Activated CD8-positive, alpha-beta memory T cell treated with anti-CD3 and anti-CD28 coated beads, Interleukin-2, amount 10 ng/mL, durations not matched to agents 7 days and 5 days (primary cell): ENCODE data around the gene SLC12A8. TPM values are rescaled to one million over a fixed set of nuclear protein-coding genes. Genes with fewer than 3 reads are reported as not detected.

Experiments
- ATAC-seq: fragments of 150-1000 bp; cut with Tn5 transposase; one replicate; pipeline ENCODE4 v1.10.0; 2021; ENCODE audit warnings: moderate library complexity
- CTCF ChIA-PET: fragments of 350-600 bp; sonication (Branson Sonifier 250); formaldehyde crosslinking; loops from one replicate; lab custom pipeline; 2021; ENCODE audit warnings: antibody characterized with exemption; lab: Charles Lee
- DNase-seq: peaks from one replicate; pipeline ENCODE4 v3.0.0-alpha.2; 2020
- H3K27ac Mint-ChIP-seq: one replicate; pipeline ENCODE4 v1.8.0; 2021; ENCODE audit warnings: mild to moderate bottlenecking, mixed read lengths
- H3K27me3 Mint-ChIP-seq: one replicate; pipeline ENCODE4 v1.8.0; 2021; ENCODE audit warnings: mixed read lengths
- H3K36me3 Mint-ChIP-seq: one replicate; pipeline ENCODE4 v1.8.0; 2021; ENCODE audit warnings: mild to moderate bottlenecking, mixed read lengths
- H3K4me1 Mint-ChIP-seq: one replicate; pipeline ENCODE4 v1.8.0; 2021; ENCODE audit warnings: mixed read lengths
- H3K4me3 Mint-ChIP-seq: one replicate; pipeline ENCODE4 v1.8.0; 2021; ENCODE audit warnings: mild to moderate bottlenecking, moderate library complexity, mixed read lengths
- H3K9me3 Mint-ChIP-seq: one replicate; pipeline ENCODE4 v1.8.0; 2022; ENCODE audit warnings: low read depth, mixed read lengths
- total RNA-seq, 2 experiments: library from RNA; stranded (reverse); gene quantifications; one replicate each; pipeline ENCODE4 v1.2.3, GENCODE V29; 2021

The SLC12A8 gene
- total RNA-seq, 2 experiments from 2014 or later, result 1.3 to 4.3 TPM

DNA sequence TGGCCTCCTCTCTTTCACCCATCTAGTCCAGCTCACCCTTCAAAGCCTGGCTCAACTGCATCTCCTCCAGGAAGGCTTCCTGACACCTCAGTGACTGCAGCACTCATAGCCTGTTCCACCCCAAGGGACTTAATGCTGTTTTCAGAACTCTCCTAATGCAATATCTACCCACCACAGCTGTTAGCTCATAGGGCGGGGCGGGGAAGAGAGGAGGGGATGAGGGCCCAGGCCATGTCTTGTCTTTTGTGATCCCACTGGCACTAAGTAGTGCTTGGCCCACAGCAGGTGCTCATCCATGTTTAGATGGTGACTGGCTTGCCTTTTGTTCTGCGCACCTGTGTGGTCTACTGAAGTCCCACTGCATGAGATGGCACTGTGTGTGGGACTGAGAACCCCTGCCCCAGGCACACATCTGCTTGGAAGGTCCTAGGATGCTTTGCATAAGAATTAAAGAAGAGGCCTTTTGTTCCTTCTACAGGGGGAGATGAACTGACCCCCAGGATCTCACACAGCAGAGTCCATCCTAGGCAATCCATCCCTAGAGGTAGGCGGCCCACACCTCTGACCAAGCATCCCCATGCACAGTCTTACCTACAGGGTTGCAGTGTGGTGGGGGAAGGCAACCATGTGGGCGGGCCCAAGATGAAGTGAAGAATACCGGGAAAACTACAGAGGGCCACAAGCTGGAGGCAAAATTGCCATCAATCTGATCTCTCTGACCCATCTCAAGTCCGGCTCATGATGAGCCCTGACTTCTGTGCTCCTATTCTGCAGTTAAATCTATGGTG, 23.0 kb downstream of the SLC12A8 start:
- no peak for DNase-seq
- Mint-ChIP-seq H3K9me3 (no peaks in the 10 kb centered on the region), H3K27ac (no peak overlapping the region), H3K4me3 (no peak overlapping the region), H3K4me1 (peaks cover 4% of the 10 kb centered on the region), H3K36me3 (no peaks in the 10 kb centered on the region), H3K27me3 (peaks cover 27% of the 10 kb centered on the region)
- CTCF ChIA-PET, result interaction anchor here (1.3 kb wide), 1 partner anchor 13 kb away, joined by 3 read pairs; no protein-coding TSS in a partner anchor
- no peak for ATAC-seq

DNA sequence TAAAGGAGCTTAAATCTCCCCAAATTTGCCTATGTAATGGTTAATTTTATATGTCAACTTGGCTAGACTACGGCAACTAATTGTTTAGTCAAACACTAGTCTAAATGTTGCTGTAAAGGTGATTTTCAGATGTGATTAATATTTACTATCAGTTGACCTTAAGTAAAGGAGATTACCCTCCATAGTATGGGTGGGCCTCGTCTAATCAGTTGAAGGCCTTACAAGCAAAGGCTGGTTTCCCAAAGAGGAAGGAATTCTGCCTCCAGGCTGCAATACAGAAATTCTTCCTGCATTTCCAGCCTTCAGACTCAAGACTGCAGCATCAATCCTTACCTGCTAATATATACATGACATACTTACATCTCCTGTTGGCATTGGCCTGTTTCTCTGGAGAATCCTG, 23.6 kb downstream of the SLC12A8 start:
- Mint-ChIP-seq H3K36me3 (no peaks in the 10 kb centered on the region), H3K27ac (no peak overlapping the region), H3K27me3 (peaks cover 21% of the 10 kb centered on the region), H3K4me3 (no peak overlapping the region), H3K4me1 (peaks cover 4% of the 10 kb centered on the region), H3K9me3 (no peaks in the 10 kb centered on the region)
- DNase-seq (no peak), ATAC-seq (no peak)
- CTCF ChIA-PET, result no interaction called here

DNA sequence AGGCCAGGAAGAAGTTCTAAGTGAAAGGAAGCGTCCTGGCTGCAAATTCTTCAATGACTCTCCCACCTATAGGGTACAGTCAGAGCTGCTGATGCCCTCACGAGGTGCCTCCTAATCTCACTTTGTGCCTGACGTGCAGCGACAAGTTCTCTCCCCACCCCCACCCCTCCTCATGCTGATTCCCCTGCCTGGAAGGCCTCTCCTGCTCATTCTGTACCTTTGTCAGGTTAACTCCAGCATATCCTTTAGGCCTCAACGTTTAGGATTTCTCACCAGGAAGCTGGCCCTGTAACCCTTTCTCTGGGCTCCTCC, 25.0 kb downstream of the SLC12A8 start:
- Mint-ChIP-seq H3K36me3 (no peaks in the 10 kb centered on the region), H3K4me3 (no peak overlapping the region), H3K27ac (no peak overlapping the region), H3K4me1 (peaks cover 4% of the 10 kb centered on the region), H3K27me3 (peaks cover 14% of the 10 kb centered on the region), H3K9me3 (no peaks in the 10 kb centered on the region)
- ATAC-seq, result no peak
- no peak for DNase-seq
- CTCF ChIA-PET, result interaction anchor here (1.3 kb wide), 1 partner anchor 47 kb away, joined by 3 read pairs; no protein-coding TSS in a partner anchor

DNA sequence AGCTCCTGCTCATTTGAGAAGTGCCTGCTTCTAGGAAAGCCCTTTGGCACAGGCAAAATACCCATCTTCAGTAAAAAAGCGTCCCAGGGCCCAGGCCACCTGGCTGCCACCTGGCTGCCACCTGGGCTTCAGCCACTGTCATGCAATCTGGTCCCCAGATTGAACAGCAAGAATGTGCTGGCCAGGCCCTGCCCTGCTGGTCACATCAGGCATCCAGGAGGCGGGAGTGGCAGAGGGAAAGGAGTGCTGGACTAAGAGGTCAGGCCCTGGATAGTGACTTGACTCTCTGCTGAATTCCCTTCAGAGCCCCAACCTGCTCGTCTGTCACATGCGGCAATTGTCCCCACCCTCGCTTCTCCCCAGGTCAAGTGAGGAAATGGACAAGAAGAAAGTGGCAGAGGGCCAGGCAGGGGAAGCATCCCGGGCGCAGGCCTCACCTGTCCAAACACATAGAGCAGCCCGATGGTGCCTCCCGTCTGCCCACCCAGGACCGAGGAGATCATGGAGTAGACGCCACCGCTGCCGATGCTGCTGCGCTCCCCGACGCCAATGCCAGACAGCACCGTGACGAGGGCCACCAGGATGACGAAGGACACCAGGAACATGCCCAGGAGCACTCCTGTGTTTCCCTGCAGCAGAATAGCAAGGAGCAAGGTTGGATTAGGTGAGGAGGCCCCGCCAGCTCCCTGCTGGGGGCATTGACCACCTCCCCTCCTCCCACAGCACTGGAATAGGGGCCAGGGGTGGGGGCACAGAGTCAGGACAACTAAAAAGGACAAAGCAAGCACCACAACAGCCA, 25.5 kb downstream of the SLC12A8 start:
- H3K27me3 Mint-ChIP-seq, result peaks cover 9% of the 10 kb centered on the region
- ATAC-seq, result no peak
- H3K27ac Mint-ChIP-seq, result no peak overlapping the region

DNA sequence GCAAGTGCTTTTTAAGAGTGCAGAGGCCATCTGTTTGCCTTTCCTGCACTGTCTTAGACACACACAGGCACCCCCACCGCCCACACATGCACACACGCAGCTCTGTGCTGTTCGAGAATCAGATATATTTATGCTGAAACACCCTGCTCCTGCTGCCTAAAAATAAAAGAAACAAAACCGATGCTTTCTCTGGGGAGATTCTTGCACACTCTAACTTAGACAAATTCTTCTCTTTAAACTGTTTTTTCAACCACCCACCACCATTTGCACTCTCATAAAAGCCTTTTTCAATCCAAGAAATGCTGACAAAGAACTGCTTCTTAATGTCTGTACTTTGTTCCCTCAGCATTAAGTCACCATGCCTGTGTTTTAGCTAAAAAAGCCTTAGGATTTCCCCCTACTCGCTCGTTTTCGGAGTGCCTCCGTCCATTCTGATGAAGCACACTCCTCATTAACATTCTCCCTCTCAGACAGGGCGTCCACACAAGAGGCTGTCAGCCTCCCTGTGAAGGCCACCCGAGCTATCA, 26.2 kb downstream of the SLC12A8 start:
- no peaks in the 10 kb centered on the region for H3K4me1 Mint-ChIP-seq
- no peaks in the 10 kb centered on the region for H3K36me3 Mint-ChIP-seq
- CTCF ChIA-PET, result no interaction called here
- no peak for DNase-seq
- no peak for ATAC-seq
- no peak overlapping the region for H3K4me3 Mint-ChIP-seq
- no peak overlapping the region for H3K27ac Mint-ChIP-seq
- H3K9me3 Mint-ChIP-seq, result no peaks in the 10 kb centered on the region
- peaks cover 3% of the 10 kb centered on the region for H3K27me3 Mint-ChIP-seq

More for the DNA sequence above, 25.5 kb downstream of the SLC12A8 start:
- no peak for DNase-seq
- H3K9me3 Mint-ChIP-seq, result no peaks in the 10 kb centered on the region
- no peak overlapping the region for H3K4me3 Mint-ChIP-seq
- CTCF ChIA-PET, result interaction anchor here (1.3 kb wide), 1 partner anchor 46 kb away, joined by 3 read pairs; no protein-coding TSS in a partner anchor
- H3K4me1 Mint-ChIP-seq, result peaks cover 1% of the 10 kb centered on the region
- H3K36me3 Mint-ChIP-seq, result no peaks in the 10 kb centered on the region

DNA sequence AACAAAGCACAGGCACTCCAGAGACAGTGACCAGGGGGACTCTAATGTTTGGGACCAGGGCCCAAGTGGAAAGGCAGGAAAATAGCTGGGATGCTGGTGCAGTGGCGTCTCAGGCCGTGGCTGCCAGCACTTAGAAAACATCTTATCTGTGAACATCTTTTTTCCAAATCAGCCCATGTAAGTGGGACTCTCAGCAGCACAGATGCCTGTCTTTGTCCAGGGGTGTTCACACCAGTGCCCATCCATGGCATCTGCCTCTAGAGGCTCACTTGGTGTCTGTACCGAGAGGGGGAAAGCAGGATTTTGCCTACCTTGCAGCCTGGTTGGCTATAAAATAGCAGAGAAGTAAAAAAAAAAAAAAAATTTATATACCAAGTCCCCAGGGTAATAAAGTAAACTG, 26.7 kb downstream of the SLC12A8 start:
- Mint-ChIP-seq H3K4me1 (no peaks in the 10 kb centered on the region), H3K27ac (no peak overlapping the region), H3K4me3 (no peak overlapping the region), H3K27me3 (peaks cover 3% of the 10 kb centered on the region), H3K9me3 (no peaks in the 10 kb centered on the region), H3K36me3 (no peaks in the 10 kb centered on the region)
- no peak for ATAC-seq
- DNase-seq, result no peak
- CTCF ChIA-PET, result no interaction called here

DNA sequence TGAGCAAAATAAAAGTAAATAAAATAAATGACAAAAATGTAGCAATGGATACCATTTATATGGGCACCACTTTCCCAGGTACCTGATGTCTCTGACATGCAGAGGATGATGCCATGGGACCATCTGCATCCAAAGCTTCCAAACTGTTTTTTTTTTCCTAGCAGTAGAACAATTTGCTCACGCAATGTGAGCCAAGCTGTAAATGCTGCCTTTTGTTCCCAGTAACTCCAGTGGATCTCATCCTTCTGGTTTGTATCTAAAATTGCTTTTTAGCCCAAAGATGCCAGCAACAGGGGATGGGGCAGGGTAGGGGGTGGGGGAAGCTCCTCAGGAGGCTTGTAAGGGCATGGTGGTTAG, 32.7 kb downstream of the SLC12A8 start:
- Mint-ChIP-seq H3K9me3 (no peaks in the 10 kb centered on the region), H3K27ac (no peak overlapping the region), H3K36me3 (no peaks in the 10 kb centered on the region), H3K4me3 (no peak overlapping the region), H3K27me3 (no peaks in the 10 kb centered on the region), H3K4me1 (peaks cover 8% of the 10 kb centered on the region)
- CTCF ChIA-PET, result interaction anchor here (1.2 kb wide), 1 partner anchor 14 kb away, joined by 3 read pairs; no protein-coding TSS in a partner anchor
- no peak for ATAC-seq
- DNase-seq, result no peak

DNA sequence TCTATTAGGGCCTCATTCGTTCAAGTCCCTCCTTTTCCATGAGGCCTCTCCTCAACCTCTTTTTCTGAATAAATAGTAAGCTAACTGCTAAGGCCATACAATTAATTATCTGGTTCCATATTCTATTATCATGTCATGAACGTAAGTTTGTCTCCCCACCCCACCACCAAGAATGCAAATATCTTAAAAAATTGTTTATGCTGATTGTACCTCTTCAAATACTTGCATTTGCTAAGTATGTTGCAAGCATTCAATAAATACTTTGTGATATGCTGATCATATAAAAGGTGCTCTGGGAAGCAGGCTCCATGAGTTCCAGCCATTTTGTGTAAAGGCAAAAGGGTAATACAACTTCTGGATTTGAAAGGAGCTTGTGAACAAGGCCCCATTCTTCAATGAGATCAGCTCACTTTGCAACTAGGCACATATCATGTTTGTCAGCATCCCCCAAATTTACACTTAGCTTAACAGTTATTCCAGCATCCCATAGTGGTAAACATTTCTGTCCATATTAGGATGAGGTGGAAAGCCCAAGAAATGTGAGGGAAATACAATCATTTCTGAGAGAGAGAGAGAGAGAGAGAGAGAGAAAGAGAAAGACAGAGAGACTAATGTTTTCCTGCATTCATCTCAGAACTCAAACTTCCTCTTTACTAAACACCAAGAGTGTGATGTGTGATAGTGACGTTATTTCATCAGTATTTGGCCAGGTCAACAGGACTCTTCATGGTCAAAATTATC, 33.2 kb downstream of the SLC12A8 start:
- ATAC-seq (no peak), DNase-seq (no peak)
- Mint-ChIP-seq H3K4me3 (no peak overlapping the region), H3K36me3 (no peaks in the 10 kb centered on the region), H3K27me3 (no peaks in the 10 kb centered on the region), H3K4me1 (peaks cover 8% of the 10 kb centered on the region), H3K9me3 (no peaks in the 10 kb centered on the region), H3K27ac (no peak overlapping the region)
- CTCF ChIA-PET, result interaction anchor here (1.2 kb wide), 1 partner anchor 14 kb away, joined by 3 read pairs; no protein-coding TSS in a partner anchor

DNA sequence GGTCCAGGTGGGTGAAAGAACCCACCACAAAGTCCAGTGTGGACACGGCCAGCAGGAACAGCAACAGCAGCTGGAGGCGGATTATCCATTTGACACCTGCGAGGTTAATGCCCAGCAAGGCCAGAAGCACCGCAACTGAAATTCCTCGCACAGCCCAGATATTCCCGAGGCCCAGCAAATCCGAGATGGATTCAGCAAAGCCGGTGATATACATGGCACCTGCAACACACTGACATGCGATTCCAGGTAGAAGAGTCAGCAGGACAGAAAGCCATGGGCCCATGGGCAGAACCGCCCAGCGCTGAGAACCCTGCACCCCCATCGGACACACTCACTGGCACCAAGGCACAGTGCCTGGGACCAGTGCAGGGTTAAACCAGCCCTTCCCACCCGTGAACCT, 34.8 kb downstream of the SLC12A8 start:
- Mint-ChIP-seq H3K9me3 (peaks cover 3% of the 10 kb centered on the region), H3K27ac (no peak overlapping the region), H3K4me3 (no peak overlapping the region), H3K27me3 (no peaks in the 10 kb centered on the region), H3K4me1 (peaks cover 8% of the 10 kb centered on the region), H3K36me3 (no peaks in the 10 kb centered on the region)
- no peak for DNase-seq
- CTCF ChIA-PET, result no interaction called here
- no peak for ATAC-seq

DNA sequence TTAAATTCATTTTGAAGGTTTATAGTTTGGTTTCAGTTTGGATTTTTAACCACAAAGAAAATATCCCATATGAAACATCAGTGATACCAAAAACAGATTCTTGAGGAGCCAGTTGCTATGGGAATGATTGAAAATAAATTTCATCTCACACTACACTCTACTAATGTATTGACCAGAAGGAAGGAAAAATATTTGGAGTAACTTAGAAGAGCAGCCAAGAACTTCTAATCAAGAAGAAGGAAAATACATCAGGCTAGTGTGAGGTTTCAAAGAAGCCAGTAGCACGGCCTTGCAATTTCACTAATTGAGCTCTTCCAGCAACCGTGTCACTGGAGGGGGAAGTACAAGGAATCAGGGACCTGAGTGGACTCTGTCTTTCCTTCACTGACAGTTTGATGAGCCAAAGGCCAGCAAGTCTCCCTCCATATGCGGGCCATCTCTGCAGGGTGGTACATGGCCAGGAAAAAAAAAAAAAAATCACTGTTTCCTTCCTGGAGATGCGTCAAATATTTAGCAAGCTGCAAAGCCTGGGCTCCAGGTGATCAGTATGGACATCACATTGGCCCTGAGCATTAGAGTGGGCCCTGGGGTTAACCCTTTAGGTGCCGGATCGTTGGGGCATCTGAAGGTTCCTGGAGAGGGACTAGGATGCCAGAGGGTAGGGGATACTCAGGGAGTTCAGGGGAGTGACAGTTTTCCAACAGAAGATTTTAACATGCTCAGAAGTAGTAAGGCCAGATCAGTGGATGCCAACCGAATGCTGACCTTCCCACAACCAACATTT, 37.1 kb downstream of the SLC12A8 start:
- H3K4me3 Mint-ChIP-seq, result no peak overlapping the region
- no peak overlapping the region for H3K27ac Mint-ChIP-seq
- peaks cover 3% of the 10 kb centered on the region for H3K9me3 Mint-ChIP-seq
- DNase-seq (no peak), ATAC-seq (no peak)
- no peaks in the 10 kb centered on the region for H3K36me3 Mint-ChIP-seq
- peaks cover 8% of the 10 kb centered on the region for H3K4me1 Mint-ChIP-seq
- CTCF ChIA-PET, result no interaction called here
- peaks cover 4% of the 10 kb centered on the region for H3K27me3 Mint-ChIP-seq

DNA sequence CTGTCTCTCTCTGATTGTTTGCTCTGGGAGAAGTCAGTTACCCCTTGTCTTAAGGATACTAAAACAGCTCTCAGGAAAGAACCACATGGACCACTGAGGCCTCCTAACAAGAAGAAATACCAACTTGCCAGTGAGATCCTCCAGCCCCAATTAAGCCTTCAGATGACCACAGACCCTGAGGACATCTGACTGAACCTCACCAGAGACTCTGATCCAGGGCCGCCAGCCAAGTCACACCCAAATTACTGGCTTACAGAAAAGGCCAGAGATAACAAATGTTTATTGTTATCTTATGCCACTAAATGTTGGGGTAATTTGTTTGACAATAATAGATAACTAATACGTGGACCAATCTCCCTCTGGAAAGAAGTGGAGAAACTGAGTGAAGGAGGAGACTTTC, 40.2 kb downstream of the SLC12A8 start:
- H3K4me3 Mint-ChIP-seq, result no peak overlapping the region
- H3K27me3 Mint-ChIP-seq, result peaks cover 20% of the 10 kb centered on the region
- ATAC-seq, result no peak

DNA sequence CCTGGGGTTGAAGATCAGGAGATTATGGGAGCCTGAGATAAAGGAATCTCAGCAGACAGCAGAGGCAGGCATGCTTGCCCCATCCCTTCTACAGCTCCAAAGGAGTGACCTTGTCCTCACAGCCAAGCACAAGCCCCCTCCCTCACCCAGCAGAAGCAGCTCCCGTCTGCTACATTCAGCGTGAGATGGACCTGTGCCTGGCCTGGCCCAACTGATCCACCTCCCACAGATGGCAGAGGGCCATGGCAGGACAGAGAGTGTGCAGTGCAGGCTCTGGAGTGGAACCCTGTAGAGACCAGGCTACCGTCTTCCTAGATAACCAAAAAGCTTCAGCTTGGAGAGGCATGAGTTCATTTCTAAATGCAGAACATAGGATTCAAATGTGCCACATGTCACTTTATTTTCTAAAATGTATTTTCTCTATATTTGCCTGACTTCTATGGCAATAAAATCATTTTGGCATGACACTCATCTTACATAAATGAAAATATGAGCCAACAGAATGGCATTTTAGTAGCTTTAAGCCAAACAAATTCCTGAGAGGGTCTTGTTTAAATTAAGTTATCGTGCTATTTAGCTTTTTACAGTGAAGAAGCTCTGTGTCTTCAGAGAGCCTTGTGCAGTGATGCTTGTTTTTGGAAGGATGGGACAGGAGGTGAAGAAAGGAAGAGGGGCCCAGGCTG, 43.7 kb downstream of the SLC12A8 start:
- CTCF ChIA-PET, result no interaction called here
- H3K27me3 Mint-ChIP-seq, result peaks cover 23% of the 10 kb centered on the region
- H3K9me3 Mint-ChIP-seq, result peaks cover under 1% of the 10 kb centered on the region
- no peak overlapping the region for H3K4me3 Mint-ChIP-seq
- DNase-seq (no peak), ATAC-seq (no peak)
- H3K36me3 Mint-ChIP-seq, result no peaks in the 10 kb centered on the region
- peaks cover 2% of the 10 kb centered on the region for H3K4me1 Mint-ChIP-seq
- no peak overlapping the region for H3K27ac Mint-ChIP-seq

More for the DNA sequence above, 40.2 kb downstream of the SLC12A8 start:
- no peak for DNase-seq
- H3K36me3 Mint-ChIP-seq, result no peaks in the 10 kb centered on the region
- CTCF ChIA-PET, result no interaction called here
- peaks cover 3% of the 10 kb centered on the region for H3K9me3 Mint-ChIP-seq
- H3K4me1 Mint-ChIP-seq, result no peaks in the 10 kb centered on the region
- no peak overlapping the region for H3K27ac Mint-ChIP-seq
